Panc1 (cell line): ENCODE results near the gene PRICKLE3.
"Not testable (repeated sequence)": the region's sequence is repeated elsewhere in the genome, so short reads cannot be mapped to it uniquely, and the experiment has no call there.

Experiments
- CTCF ChIP-seq: fragments of 450-650 bp; IDR thresholded peaks from 2 replicates; pipeline ENCODE4 v1.5.1; 2017; ENCODE audit warnings: mild to moderate bottlenecking
- POLR2AphosphoS5 ChIP-seq: IDR thresholded peaks from 2 replicates; pipeline ENCODE4 v1.6.1; 2012; ENCODE audit warnings: mild to moderate bottlenecking, low read depth, low read length, moderate library complexity
- REST ChIP-seq, 2 experiments: IDR thresholded peaks; 2 replicates each; pipeline ENCODE4 v1.6.1; 2011 to 2012; ENCODE audit warnings: low read depth in 2 of 2, control low read depth in 1 of 2, low read length in 1 of 2, mild to moderate bottlenecking in 1 of 2, moderate library complexity in 1 of 2; ENCODE audit not compliant: insufficient read depth in 1 of 2
- SIN3A ChIP-seq: IDR thresholded peaks from 2 replicates; pipeline ENCODE4 v1.6.1; 2012; ENCODE audit warnings: low read depth, mild to moderate bottlenecking, low read length, moderate library complexity, borderline replicate concordance; ENCODE audit not compliant: insufficient read depth
- TCF7L2 ChIP-seq: IDR thresholded peaks from 2 replicates; pipeline ENCODE4 v1.6.1; 2011; ENCODE audit warnings: mild to moderate bottlenecking, low read depth, low read length, inconsistent platforms

GRCh38 chrX:49142264-49142663, 43.9 kb downstream of the PRICKLE3 start:
- not testable (repeated sequence) for TF ChIP-seq POLR2AphosphoS5; CTCF; SIN3A; REST (IDR thresholded peaks at IDR 0.05; ENCODE audit: insufficient read depth in 1 of 2, low read depth in 2 of 2, low read length in 1 of 2); TCF7L2
